GM19372 (cell line): ENCODE measurements around the gene TSHZ2.

ENCODE experiments used
- ATAC-seq: cut with Tn5 transposase; IDR thresholded peaks from one replicate; pipeline ENCODE4 v1.9.1; 2021; ENCODE audit warnings: mild to moderate bottlenecking, low read depth, moderate library complexity; ENCODE audit not compliant: unreplicated experiment

TSHZ2 gene

DNA sequence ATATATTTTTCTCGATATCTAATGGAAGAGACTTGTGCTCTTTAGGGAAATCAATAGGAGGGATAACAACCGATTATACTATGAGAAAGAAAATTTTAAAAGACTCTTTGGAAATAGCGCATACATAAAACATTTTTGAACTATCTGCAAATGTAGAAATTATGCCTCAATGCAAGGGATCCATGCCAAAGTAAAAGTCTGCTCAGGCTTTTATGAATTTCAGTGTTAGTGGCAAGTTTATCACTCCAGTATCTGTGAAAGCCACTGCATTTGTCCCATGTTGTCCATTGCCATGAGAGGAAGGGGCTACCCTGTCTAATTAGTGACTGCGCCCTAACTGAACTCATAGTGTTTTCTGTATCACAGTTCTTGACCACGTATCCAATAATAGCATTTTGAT lies 81.4 kb downstream of the TSHZ2 start:
- no peak for ATAC-seq

DNA sequence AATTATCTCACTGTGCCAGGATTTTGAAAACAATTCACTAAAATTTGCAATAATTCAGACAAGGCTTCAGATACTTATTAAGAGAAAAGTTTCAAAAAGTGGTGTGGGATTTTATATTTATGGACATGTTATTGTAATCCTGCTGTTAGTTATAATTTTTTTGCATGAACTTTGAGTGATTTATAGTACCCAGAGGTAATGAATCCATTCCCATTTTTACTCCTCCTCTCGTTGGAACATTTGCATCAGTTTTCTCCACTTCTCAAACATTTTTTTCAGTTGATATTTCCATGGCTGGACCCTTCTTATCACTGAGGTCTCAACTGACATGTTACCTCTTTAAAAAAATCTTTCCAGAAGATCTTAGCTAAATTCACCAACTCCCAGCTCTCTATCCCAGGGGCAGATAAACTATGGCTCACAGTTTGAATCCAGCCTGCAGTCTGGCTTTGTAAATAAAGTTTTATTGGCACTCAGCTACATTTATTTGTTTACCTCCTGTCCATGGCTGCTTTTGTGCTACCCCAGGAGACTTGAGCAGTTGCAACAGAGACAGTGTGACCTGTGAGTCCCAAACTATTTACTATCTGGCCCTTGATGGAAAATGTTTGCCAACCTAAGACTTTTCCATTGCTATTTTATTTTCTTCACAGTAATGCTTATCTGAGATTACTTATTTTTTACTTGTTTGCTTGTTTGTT lies 83.4 kb downstream of the TSHZ2 start:
- ATAC-seq = no peak

DNA sequence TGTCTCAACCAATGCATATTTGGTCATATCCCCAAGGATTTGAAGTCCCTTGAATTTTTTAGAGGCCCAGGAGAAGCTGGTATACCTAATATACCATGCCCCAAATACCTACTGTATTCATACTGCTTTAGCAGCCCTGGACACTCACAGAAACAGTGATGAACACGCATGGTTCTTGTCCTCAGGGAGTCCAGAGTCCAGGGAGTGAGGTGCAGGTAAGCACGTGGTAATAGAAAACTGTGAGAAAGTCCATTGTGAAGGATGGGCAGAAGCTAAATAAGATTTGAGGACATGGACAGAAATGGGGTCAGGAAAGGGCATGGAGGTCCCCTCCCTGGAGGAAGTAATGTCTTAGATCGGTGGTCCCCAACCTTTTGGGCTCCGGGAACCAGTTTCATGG lies 85.4 kb downstream of the TSHZ2 start:
- no peak for ATAC-seq

DNA sequence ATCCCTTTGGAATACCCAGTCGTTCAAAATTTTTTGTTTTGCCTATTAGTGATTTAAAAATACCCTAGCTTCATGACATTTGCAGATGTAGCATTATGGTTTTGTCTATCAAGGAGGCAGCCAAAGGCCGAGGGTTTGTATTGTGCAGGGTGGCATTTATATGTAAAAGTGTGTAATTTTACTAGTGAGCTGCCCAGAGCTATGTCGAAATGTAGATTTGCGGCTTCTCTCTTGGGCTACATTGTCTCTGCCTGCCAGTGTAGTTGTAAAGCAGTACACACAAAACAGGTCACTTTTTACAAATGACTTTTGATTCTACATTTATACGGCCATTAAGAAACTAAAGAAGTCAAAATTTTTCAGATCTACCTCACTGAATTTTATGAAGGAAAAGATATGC lies 87.7 kb downstream of the TSHZ2 start:
- no peak for ATAC-seq

DNA sequence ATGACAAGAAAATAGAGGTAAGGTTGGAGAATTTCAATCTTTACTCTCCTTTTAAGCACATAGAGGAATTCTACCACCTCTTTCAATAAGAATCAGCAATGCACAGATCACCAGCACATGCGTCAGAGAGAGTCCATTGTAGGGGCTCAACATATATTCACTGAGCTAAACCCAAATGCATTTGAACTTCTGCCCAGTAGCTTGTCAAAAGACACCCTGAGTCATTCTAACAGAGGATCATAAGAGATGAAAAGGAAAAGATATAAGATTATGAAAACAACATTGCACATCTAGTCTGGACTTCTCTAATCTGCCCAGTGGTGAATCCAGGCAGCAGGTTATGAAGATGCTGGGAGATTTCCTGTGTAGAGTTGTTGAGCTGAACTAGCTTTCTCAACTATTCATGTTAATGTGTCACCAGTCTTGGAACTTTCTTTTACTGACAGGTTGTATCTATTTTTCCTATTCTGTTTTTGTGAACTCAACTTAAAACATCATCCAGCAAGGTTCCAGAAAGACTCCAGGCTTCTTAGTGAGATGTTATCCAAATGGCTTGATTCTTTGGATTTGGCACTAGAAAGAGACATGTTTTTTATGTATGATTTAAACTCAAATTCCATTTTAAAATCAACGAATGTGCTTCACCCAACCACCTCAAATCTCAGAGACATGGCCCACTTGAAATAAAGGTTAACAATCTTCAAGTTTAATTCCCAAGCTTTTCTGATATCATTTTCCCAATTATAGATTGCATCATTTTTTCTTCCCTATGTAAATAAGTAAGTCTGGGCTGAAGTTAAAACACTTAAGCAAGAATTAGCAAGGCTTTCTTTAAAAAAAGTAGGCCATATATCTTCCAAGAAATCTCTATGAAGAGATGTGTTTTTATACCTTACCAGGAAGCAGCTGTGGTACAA lies 89.3 kb downstream of the TSHZ2 start:
- ATAC-seq = no peak

DNA sequence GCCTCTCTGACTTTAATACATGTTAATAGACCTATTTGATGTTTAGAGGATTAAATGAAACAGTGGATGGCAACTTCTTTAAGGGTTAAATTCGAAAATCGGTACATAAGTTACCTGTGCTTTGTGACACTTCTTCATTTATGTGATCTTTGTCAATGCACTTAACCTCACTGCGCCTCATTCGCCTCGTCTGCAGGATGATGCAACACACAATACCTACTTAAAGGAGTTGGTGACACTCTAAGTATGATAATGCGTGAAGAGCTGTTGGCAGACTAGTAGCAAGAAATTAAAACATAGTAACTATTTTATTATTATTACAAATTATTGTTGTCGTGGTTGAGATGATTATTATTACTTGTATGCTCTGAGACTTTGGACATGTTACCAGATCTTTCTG lies 92.8 kb downstream of the TSHZ2 start:
- ATAC-seq = no peak

DNA sequence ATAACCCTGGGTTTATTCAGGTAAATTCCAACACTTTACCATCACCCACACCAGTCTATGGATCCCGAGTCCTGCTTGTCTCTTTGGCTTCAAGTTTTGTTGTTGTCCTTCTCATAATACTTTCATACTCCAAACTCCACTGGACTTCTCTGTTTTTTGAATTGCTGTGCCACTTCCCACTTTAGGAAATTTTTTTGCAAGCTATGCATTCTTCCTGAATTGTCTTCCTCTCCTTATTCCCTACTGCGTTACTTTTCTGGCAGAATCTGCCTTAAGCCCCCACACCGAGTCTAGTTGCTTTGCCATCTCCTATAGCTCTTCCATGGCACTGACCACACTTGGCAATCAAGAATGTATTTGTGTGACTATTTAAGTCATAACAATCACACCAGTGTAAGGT lies 96.1 kb downstream of the TSHZ2 start:
- no peak for ATAC-seq

DNA sequence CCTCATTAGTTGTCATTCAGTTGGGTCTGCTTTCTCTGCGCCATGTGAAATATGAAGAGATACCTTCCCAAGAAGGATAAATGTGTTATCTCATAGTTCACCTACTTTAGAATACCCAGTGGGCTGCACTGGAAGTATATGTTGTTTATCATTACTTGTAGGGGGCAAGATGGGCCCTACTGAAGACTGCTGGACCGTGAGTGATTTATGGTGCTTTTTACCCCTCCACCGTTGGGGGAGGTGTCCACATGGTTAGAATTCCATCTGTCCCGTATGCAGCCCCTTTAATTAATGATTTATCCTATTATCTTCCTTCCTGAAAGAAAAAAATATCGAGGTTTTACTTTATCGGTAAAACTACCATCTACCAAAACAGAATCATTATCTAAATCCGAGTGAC lies 97.0 kb downstream of the TSHZ2 start:
- no peak for ATAC-seq

DNA sequence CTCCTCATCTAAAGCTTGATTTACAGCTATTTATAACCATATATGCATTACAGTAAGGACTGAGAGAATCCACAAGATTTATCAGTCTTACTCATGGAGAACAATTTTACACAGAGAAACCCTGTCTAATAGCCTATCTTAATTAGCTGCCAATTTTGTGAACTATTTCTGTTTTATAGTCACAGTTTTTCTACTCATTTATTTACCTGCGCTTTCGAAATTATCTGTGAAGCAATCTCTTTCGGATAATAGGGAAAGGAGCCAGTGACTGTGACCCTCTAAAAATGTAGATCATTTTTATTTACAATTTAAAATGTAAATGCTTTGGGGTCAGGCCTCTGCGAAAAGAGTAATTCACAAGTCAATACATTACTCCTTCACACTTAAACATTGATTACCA lies 98.1 kb downstream of the TSHZ2 start:
- no peak for ATAC-seq

DNA sequence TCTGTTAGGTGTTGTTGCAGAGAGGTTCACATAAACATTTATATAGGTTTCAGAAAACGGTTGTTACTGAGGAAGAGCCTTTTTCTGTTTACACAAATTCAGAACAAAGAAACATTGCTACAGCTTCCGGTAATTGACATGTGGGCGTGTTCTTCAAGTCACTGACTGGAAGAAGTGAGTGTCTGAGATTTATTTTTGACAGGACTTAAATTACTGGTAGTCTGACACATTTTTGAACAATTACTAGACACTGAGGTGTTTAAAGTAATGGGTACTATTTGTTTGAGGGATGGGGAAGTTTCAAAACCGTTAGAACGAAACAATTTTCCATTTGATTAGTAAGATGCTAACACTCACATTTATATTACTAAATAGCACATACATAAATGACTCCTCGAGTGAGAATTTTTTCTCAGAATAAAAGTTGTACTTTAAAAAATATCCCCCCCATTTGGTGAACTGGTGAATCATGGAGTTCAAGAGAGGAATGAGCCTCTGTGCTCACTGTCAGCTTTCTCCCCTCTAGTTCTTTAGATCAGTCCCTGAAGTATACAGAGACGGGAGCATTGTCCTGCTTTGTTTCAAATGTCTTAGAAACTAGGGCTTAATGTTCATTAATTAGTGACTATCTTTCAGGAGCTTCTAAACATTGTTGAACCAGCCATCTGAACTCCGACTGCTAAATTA lies 98.7 kb downstream of the TSHZ2 start:
- ATAC-seq = no peak

DNA sequence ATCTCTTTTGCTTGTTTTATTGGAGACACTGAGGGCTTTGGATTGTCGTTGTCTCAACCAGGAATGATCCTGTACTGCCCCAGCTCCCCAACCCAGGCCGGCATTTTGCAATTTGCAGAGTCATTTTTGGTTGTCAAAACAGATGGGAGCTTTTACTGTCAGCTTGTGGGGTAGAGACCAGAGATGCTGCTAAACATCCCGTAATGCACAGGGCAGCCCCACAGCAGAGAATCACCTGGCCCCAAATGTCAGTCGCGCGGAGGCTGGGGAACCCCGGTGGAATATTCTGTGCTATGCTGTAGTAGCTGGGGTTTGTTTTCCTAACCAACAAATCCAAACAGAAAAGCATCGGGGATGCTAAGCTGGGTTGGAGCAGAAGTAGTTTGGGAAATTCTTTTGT lies 99.7 kb downstream of the TSHZ2 start:
- no peak for ATAC-seq

DNA sequence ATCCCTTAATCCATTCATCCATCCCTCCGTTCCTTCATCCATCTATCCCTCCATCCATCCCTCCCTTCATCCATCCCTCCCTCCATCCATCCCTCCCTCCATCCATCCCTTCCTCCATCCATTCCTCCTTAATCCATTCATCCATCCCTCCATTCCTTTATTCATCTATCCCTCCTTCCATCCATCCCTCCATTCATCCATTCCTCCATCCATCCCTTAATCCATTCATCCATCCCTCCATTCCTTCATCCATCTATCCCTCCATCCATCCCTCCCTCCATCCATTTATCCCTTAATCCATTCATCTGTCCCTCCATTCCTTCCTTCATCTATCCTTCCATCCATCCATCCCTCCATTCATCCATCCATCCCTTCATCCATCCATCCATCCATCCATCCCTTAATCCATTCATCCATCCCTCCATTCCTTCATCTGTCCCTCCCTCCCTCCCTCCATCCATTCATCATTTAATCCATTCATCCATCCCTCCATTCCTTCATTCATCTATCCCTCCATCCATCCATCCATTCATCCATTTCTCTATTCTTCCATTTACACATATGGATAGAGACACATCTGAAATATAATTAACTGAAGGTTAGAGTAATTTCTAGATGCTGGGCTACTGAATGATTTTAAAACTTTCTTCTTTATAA lies 100.9 kb downstream of the TSHZ2 start:
- ATAC-seq = no peak

DNA sequence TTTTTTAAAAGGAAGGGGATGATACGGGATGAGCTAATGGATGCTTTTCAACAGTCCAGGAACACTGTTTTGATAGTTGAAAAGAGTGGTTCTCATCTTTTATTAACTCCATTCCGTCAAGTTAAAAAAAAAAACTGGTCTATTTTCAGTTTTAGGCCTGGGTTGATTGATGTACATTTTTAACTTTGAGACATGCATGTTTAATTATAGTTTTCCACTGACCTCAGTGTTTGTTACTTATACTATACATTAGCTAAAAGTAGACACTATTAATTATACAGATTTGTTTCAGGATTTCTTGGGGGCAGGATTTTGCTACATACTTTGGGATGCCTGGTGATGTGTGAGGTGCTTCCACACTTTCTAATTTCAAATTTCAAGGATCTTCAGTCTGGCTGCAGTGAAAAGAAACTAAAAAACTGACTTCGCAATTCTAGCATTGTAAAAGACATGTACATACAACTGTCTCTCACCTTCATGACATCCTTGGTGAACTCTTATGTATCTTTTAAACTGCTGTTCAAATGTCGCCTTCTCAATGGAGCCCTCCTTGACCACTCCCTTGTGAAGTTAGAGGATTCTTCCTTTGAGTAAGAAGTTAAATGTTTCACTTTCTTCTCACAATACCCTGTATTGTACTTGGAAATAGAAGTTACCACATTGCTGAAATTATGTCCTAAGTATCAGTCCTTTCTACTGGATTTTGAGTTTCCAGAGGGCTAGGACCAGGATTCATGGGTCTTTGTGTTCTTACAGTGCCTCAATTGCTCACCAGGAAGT lies 101.7 kb downstream of the TSHZ2 start:
- no peak for ATAC-seq

DNA sequence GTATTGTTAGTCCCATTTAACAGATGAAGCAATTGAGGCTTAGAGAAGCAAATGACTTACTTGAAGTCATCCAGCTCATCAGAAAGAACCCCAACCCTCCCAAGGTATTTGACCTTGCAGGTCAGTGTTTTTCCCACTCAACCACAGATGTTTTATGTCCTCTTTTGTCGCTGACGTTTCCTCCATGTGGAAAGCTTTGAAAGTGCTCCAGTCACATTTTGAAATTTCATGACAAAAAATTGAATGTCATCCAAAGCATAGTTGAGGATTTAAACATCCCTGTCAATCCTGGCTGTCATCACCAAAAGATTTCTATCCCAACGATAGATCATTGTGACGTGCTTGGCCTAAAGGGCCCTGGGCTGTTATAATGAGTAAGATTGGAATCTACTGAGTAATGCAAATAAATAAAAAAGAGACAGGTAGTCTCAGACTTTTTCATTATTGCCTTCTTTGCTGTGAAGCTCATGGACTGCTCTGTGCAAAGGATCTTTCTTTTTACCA lies 102.7 kb downstream of the TSHZ2 start:
- ATAC-seq = no peak

DNA sequence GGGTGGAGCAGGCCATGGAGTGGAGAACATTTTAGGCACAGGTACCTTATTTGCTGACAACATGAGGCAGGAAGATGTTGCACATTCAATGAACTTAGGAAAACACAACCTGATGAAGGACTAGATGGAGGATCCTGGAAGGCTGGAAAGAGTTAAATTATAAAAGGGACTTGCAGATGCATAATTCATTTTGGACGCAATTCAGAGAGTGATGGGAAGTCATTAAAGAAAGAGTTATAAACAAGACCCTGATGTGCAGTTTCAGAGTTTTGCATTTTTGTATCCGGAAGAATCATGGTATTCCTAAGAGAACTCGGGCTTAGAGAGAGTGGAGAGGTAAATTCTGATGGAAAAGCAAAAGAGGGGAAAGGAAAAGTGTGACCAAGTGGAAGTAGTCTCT lies 104.5 kb downstream of the TSHZ2 start:
- no peak for ATAC-seq

DNA sequence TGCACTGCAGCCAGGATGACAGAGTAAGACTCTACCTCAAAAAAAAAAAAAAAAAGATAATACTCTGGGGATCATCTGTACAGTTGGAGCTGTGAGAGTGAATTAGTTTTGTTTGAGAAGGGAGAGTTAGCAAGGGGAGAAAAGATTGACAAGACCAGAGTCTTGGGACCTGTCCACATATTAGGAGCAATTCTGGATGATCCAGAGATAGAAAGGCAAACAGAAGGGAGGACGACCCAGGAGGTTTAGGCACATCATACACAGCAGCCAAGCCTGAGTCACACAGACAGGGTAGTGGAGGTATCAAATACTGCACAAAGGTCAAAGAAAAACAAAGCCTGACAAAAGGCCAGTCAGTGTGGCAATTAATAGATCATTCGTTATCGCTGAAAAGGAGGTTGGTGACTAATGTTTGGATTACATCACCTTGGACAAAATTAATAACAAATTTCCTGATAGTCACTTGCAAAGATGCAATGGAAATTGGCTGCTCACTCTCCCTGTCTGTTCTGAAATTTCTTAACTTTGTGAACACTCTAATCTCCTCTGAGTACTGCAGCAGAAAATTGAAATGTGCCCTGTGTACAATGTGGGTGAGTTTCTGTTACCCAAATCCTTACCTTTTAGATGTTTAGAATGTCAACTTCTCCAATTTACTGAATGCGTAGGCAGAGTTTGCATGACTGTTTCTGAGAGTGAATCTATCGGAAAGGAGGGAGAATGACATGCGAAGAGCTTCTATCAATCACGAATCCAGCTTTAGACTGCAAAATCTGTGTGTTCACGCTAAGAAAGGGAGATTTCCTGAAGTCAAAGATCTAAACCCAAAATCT lies 105.4 kb downstream of the TSHZ2 start:
- no peak for ATAC-seq

DNA sequence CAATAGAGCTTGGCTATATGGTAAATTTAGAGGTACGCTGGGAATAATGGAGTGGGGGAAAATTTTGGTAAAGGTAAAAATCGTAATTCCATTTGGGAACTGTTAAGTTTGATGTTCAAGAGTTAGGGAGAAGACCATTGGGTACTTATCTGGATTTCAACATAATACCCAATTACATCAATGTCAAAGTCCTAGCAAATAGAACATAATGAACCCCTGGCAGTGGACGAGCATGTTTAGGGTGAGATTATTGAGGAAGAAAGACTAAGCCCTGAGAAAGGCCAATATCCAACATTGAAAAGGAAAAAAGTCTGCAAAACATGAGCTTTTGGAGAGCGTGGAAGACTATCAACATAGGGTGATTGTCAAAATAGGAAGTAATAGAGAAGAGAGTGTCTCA lies 106.6 kb downstream of the TSHZ2 start:
- ATAC-seq = no peak

DNA sequence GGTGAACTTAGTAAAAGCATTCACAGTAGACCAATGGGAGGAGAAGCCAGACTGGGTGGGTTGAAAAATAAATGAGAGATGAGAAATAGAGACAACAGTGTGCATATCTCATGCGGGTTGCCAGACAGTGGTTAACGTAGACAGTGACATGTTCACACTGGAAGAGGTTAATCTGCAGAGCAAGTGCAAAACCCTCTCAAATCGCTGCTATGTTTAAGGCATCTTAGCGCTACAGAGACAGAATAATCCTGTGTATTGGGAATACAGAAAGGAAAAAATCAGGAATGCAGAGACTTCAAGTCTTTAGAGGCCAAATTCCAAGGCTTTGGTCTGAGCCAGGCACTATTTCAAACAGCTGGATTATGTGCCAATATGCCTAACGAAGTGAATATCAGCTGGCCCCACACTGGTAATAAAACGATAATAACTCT lies 107.1 kb downstream of the TSHZ2 start:
- no peak for ATAC-seq
